HG02623 (cell line): ENCODE data around the gene SGCE.

Experiments used
- ATAC-seq: cut with Tn5 transposase; IDR thresholded peaks from one replicate; pipeline ENCODE4 v1.9.1; 2021; ENCODE audit warnings: moderate library complexity; ENCODE audit not compliant: unreplicated experiment

Gene SGCE

GRCh38 chr7:94660006-94660405, 4.1 kb upstream of the SGCE start:
- no peak for ATAC-seq

GRCh38 chr7:94658826-94659225, 2.9 kb upstream of the SGCE start:
- ATAC-seq = no peak

GRCh38 chr7:94657771-94658693, 2.1 kb upstream of the SGCE start:
- peak; percentile 78 for ATAC-seq

- no peak for ATAC-seq
These were observed 1.2 kb upstream of the SGCE start for GRCh38 chr7:94656925-94657731.

GRCh38 chr7:94656658-94656924, 658 bp upstream of the SGCE start:
- no peak for ATAC-seq

- no peak for ATAC-seq
These were observed 646 bp downstream of the SGCE start for GRCh38 chr7:94655126-94655847.

- ATAC-seq = no peak
These were observed 1.2 kb downstream of the SGCE start for GRCh38 chr7:94654783-94655125.

- ATAC-seq = no peak
These were observed 5.5 kb downstream of the SGCE start for GRCh38 chr7:94650147-94651051.

- ATAC-seq = peak; percentile 84
These were observed 6.5 kb downstream of the SGCE start for GRCh38 chr7:94649450-94649849.

- ATAC-seq = no peak
These were observed 7.2 kb downstream of the SGCE start for GRCh38 chr7:94648731-94649130.

- no peak for ATAC-seq
These were observed 8.6 kb downstream of the SGCE start for GRCh38 chr7:94647295-94647694.

- ATAC-seq = no peak
These were observed 12.0 kb downstream of the SGCE start for GRCh38 chr7:94643771-94644545.

- ATAC-seq = no peak
These were observed 12.9 kb downstream of the SGCE start for GRCh38 chr7:94642838-94643653.

- ATAC-seq = no peak
These were observed 16.5 kb downstream of the SGCE start for GRCh38 chr7:94639384-94639783.

GRCh38 chr7:94635687-94636086, 20.2 kb downstream of the SGCE start:
- no peak for ATAC-seq

GRCh38 chr7:94634502-94634901, 21.4 kb downstream of the SGCE start:
- no peak for ATAC-seq

- no peak for ATAC-seq
These were observed 22.2 kb downstream of the SGCE start for GRCh38 chr7:94633687-94634086.

- no peak for ATAC-seq
These were observed 23.0 kb downstream of the SGCE start for GRCh38 chr7:94633014-94633341.

GRCh38 chr7:94632338-94633013, 23.5 kb downstream of the SGCE start:
- no peak for ATAC-seq
